GM18502 (cell line): Measurements from ENCODE around the gene MGAT4B.
A peak's percentile ranks its signal among the peaks of the same experiment; 100 is the strongest.

Source experiments
- ATAC-seq: cut with Tn5 transposase; IDR thresholded peaks from one replicate; pipeline ENCODE4 v1.9.1; 2021; ENCODE audit warnings: mild to moderate bottlenecking; ENCODE audit not compliant: unreplicated experiment, poor library complexity

Gene MGAT4B

DNA sequence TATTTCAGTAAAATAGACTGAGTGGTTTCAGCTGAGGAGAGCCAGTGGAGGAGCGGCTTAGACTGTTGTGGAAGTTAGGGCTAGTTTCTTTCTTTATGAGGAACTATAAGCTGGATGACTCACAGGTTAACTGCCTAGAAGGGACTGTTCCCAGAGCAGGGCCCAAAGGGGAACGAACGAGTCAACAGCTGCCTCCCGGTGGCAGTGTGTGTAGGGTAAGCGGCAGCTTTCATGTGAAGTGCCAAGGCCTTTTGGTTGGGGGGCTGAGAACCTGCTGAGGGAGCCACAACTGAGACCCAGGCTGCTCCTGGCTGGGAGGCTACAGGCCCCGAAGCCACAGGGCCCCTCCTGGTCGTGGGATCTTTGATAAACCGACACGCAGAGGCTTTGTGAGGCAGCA, 21.0 kb upstream of the MGAT4B start:
- ATAC-seq = no peak

GRCh38 chr5:179825655-179826182, 19.1 kb upstream of the MGAT4B start:
- ATAC-seq = no peak

DNA sequence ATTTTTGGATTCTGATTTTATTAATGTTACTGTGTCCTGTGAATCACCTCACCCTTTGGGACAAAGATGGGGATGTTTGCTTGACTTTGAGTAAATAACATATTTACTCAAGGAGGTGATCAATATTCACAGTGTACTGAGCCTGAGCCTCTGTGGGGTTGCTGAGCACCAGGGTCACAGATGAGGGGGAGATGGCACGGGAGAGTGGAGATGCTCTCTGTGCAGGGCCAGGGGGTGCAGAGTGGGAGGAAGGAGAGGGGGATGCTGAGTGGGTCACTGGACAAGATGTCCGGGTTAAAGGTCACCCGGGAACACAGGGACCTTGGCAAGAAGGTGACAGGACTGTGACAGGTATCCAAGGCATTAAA, 18.1 kb upstream of the MGAT4B start:
- ATAC-seq = no peak

DNA sequence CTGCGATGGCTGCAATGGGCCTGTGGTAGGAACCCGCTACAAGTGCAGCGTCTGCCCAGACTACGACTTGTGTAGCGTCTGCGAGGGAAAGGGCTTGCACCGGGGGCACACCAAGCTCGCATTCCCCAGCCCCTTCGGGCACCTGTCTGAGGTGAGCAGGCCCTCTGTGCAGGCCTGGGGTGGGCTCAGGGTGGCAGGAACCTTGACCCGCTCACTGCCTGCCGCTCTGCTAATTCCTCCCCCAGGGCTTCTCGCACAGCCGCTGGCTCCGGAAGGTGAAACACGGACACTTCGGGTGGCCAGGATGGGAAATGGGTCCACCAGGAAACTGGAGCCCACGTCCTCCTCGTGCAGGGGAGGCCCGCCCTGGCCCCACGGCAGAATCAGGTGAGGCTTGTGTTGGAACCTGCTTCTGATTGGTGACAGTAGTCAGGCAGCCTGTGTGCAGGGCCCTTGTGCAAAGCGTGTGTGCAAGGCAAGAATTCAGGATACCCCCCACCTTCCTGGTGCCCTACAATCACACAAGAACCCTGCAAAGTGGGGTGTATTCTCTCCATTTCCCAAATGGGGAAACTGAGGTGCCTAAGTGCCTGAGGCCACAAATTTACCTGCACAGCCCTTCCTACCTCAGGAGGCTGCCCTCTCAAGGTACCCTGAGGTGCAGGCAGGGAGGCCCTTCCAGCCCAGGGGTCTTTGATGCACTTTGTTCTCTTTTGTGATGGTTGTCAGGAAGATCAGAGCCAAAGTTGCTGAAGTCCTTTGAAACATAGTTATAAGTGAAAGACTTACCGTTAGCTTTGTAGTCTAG, 17.5 kb upstream of the MGAT4B start:
- no peak for ATAC-seq

GRCh38 chr5:179822444-179822990, 15.9 kb upstream of the MGAT4B start:
- no peak for ATAC-seq

GRCh38 chr5:179822059-179822432, 15.4 kb upstream of the MGAT4B start:
- ATAC-seq = no peak

- ATAC-seq = peak; percentile 45
These were observed 14.8 kb upstream of the MGAT4B start for GRCh38 chr5:179821298-179822058.

GRCh38 chr5:179820483-179821297, 14.0 kb upstream of the MGAT4B start, which contains the start of gene SQSTM1:
TSS of gene SQSTM1 (plus strand) at chr5:179820905. CDS start at chr5:179820937, 32 bp downstream.
- ATAC-seq = peak; percentile 39

DNA sequence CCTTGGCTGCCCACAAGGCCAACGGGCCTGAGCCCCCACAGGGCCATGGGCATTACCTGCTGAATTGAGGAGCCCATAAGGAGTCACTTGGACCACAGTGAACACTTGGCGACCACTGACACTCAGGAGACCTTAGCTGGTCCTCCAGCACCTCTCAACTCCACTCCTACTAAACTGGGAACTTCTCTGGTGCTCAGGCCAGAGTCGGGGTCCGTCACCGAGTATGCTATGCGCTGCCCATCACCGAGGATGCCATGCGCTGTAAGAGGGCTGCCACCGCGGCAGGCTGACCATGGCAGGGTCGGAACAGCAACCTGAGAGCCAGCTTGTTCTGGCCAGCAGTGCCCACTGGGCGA, 13.4 kb upstream of the MGAT4B start:
- ATAC-seq = no peak

GRCh38 chr5:179819296-179820126, 12.8 kb upstream of the MGAT4B start:
- no peak for ATAC-seq

DNA sequence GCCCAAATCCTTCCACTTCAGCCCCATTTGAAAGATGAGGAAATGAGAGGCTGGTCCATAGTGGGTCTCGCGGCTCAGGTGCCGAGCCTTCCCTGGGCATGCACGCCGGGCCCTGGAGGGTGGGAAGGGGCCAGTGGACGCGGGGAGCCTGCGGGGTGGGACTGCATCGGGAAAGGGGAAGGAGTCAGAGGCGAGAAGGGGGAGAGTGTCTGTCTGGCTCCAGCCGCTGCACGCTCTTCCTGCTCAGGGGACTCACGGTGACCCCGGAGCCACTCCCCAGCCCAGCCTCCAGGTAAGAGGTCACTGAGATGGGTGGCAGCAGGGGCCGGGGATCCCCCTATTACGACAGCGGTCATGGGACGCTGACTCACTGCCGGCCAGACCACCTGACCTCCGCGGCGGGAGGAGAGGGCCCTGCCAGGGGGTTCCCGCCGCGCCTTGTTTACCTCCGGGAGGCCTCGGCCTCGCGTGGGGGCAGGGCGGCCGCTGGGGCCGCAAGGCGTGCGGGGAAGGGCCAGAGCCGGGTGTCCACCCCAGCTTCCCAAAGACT, 12.2 kb upstream of the MGAT4B start:
- ATAC-seq = peak; percentile 67

- no peak for ATAC-seq
These were observed 11.5 kb upstream of the MGAT4B start for GRCh38 chr5:179817890-179818745.

- ATAC-seq = no peak
These were observed 10.8 kb upstream of the MGAT4B start for GRCh38 chr5:179817470-179817840.

- ATAC-seq = no peak
These were observed 10.3 kb upstream of the MGAT4B start for GRCh38 chr5:179816796-179817469.

DNA sequence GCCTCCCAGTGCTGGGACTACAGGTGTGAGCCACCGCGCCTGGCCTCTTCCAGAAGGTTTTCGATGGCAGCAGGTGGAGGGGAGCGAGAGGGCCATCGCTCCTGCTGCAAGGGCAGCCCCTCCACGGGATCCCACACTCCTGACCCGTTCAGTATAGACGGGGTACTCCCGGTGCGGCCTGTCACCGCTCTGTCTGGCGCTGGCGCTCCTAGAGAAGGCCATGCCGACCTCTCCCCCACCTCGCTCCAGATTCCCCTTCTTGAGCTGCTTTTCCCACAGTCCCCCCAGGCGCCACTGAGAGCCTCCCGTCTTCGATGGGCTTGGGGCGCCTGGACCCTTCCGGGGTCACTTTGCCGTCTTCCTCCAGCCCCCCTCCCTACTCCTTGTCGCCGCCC, 9.7 kb upstream of the MGAT4B start:
- ATAC-seq = no peak

DNA sequence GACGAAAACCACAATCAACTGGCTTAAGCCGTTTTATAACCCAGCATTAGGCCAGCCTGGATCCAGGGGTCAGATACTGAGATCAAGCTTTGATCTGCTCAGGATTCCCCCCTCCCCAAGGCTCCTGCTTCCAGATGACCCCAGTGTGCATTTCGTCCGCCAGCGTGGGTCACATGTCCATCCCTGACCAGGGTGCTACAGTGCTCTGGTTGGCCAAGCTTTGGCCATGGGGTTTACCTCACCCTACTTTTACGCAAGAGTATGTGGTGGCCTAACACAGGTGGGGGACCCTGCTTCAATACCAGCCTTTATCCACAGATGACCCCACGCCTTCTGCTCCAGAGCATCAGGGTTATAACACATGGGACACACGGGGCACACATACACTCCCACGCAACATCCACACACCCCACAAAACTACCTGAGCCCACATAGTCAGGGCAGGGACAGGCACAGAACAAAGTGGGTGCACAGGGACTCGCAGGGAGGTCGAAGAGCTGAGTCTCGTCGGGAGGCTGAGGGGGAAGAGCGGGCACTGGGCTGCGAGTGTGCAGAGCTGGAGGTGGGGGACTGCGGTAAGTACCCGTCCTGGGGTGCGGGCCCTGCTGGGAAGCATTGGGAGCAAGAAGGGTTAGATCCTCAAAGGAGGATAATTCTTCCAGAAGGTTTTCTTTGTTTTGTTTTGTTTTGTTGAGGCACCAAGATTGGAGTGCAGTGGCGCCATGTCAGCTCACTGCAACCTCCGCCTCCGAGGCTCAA, 9.0 kb upstream of the MGAT4B start:
- ATAC-seq = no peak

DNA sequence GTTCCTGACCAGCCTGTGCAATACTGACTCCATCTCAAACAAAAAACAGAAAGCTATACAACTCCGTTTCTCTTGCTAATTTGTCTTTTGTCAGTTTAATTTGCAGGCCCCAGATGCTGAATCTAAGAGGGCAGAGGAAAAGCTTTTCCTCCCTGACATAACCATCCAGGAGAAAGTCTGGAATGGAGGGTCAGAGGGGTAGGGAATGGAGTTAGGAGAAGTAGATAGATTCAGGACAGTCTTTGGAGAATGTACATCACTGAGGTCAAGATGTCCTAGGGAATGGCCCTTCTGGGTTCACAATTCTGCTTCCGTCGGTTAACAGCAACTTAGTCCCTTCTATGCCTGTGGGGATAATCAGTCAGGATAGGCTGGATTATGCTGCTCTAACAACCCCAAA, 7.4 kb upstream of the MGAT4B start:
- ATAC-seq = no peak
